M059J (cell line): ENCODE data around the gene NEK4. TPM values are rescaled to one million over a fixed set of nuclear protein-coding genes. Genes with fewer than 3 reads are reported as not detected.

ENCODE experiments used
- DNase-seq: peaks from one replicate; pipeline ENCODE4 v3.0.0-alpha.2; 2012; ENCODE audit warnings: low read depth
- total RNA-seq: library from RNA; depleted of rRNA; stranded (reverse); fragments of >200 nt; shearing (Covaris generic); gene quantifications from 2 replicates; pipeline ENCODE4 v1.2.3, GENCODE V29; 2014; rRNA removed

Gene NEK4
- 10.7 and 19.6 TPM in 2 replicates for total RNA-seq

DNA sequence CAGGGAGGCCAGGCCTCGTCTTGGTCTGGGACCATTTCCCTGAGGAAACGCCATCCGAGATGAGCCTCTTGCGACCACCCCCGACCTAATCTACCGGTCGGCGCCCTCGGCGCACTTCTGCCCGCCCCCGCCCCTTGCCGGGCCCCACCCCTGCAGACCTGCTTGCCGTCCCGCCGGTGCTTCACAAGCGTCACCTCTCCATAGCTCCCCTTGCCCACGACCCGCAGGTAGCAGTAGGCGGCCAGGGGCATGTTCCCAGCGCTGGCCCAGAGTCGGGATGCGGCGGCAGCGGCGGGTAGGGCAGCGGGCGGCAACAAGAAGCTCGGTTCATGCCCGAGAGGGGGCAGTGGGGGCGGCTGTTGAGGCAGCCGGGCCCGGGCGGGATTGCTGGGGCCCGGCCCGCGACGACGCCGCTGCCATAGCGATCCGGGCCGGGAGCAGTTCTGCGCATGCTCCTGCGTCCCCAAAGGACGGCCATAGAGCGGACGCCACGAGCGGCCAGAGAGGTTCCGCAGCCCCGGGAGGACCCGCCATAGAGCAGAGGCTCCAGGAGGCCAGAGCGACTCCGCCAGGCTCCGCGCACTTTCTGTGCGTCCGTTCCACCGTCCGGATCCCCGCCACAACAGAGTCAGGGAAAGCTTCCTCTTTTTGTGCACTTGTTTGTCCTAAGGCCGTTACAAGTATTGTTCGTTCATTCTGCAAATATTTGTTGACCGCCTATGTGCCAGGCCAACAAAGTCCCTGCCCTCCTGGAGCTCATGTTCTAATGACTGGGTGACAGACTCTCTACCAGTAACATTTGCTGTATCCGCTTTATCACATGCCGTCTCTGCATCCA is at the start of gene NEK4:
Gene NEK4, minus strand, starts transcription at position 445 of the 838 bp plus-strand sequence. Its CDS starts 194 bp downstream, at position 251.
- peak; percentile 83 for DNase-seq

DNA sequence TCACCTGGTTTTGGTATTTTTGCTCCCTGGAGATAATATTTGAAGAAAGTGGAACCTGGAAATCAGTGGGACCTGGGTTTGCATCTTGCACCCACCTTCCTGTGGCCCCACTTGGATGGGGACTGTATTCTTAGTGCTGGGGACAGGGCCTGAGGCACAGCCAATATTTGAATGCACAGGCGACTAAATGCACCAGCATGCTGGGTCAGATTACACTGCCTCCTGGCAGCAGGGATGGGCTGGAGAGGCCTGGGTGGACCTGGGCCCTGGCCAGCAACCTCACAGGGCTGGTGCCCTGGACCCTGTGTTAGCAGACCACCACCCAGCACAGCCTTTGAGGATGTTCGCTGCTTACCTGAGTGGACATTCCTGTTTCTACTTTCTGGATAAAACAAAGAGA is 49.2 kb upstream of the NEK4 start:
- no peak for DNase-seq

DNA sequence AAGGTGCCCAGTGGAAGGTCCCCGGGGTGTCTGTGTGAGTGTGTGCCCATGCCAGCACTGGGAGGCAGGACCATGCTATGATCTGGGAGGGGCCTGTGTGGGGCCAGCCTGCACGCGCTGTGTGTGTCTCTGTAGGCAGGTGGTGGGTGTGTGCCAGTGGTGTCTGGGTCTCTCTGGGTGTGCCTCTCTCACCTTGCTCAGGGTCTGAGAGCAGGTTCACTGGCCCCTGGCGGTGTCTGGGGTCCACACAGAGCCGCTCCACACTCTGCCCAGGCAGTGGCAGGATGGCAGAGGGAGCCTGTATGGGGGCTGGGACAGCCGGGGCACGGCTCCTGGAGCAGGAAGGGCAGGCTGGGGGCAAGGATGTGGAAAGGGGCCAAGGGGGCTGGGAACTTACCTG is 47.1 kb upstream of the NEK4 start:
- DNase-seq = no peak

DNA sequence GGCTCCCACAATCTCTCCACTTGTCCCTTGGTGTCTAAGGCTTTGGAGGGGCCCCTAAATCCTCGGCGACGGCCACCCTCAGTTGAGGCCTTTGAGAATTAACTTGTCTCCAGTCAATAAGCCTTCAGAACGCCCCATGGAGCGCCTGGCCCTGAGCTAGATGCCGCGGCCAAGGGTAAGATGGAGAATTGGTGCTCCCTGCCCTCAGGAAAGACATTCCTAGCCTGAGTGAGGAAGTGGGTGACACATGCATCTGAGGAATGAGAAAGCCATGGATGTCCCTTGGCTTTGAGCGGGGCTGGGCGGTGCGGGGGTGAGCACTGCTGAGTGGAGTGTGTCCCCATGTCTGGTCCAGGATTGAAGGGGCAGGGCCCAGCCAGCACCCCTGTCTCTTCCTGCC is 46.5 kb upstream of the NEK4 start:
- DNase-seq = no peak

DNA sequence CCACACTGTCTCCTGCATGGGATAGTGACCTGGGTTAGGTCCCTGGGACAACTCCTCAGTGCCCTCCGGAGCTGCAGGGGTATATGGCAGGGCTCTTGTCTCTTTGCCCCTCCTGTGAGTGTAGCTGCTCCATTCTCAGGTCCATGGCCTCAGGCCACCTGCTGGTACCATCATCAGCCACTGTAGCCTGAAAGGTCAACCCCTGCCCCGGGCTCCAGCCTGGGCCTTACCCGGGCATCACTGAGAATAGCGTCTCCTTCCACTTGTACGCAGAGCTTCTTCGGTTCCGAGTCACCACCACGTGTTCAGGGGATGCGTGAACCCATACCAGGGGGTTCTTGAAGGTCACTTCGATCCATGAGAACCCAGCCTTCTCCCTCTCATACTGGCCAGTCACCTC is 45.9 kb upstream of the NEK4 start:
- no peak for DNase-seq

DNA sequence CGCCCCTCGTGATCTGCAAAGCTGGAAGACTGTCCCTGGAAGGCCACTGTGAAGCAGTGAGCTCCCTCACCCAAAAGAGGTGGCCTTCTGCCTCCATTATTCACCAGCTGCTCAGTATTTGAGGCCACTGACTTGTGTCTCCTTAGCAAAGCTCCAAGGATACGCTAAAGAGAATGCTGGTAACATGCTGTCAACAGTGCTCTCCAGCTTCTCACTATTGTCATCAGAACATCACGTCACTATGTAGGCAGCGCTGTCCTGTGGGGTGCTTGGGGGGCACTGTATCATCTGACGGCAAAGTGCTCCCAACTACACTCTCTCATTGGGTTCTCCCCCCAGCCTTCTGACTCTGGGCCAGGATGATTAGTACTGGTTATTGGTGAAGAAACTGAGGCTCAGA is 45.5 kb upstream of the NEK4 start:
- DNase-seq = no peak

DNA sequence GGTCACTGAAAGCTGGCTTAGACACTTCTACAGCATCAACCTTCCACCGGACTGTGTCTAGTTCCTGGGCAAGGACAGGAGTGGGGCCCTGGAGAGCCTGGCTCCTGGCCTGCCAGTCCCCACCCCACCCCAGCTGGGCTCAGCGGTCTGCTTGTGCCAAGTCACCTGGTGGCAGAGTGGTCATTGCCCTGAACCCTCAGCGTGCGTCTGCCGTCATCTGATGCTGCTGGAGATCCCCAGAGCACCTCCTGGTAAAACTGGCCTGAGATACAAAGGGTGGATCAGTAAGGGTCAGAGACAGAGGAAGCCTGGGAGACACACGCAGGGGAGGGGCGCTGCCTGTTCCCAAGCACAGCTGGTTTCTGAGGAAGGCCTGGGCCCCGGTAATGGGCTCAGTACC is 43.1 kb upstream of the NEK4 start:
- no peak for DNase-seq

DNA sequence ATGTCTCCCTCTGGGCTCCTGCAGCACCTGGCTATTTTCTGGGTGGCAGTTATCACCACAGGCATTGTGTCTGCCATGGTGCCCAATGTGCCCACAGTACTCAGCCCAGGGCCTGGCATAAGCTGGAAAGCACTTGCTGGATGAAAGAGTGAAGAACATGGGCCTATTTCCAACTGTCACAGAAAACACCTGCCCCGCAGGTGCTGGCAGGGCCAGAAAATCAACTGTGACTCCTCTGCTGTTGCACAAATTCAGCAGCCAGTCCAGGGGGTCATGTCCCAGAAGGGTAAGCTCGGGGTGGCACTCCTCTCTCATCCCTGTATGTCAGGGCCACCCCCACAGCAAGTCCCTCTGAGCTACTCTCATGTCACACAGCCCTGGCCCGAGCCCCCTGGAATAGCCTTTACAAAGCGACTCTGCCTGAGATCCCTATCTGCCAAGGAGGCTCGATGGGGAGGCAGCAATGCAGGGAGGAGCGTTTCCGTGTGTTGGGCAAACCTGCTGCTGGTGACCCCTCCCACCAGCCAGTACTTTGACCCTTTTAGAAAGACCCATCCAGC is 40.8 kb upstream of the NEK4 start:
- no peak for DNase-seq

DNA sequence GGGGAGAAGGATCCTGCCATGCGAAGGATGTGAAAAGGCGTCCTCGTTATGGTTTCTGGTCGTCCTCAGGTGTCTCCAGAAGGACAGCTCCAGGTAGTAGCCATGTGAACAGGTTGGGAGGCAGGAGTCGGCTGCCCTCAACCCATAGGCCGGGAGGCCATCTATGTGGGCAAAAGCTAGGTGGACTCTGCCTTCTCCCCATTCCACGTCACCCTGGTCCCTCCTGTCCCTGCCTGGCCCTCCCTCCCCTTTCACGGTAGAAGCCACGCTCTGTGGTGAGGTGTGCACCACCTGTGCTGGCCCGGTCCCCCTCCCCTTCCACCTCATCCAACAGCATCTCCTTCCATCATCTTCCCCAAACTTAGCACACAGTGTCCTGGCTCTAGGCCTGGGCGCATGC is 40.2 kb upstream of the NEK4 start:
- no peak for DNase-seq

DNA sequence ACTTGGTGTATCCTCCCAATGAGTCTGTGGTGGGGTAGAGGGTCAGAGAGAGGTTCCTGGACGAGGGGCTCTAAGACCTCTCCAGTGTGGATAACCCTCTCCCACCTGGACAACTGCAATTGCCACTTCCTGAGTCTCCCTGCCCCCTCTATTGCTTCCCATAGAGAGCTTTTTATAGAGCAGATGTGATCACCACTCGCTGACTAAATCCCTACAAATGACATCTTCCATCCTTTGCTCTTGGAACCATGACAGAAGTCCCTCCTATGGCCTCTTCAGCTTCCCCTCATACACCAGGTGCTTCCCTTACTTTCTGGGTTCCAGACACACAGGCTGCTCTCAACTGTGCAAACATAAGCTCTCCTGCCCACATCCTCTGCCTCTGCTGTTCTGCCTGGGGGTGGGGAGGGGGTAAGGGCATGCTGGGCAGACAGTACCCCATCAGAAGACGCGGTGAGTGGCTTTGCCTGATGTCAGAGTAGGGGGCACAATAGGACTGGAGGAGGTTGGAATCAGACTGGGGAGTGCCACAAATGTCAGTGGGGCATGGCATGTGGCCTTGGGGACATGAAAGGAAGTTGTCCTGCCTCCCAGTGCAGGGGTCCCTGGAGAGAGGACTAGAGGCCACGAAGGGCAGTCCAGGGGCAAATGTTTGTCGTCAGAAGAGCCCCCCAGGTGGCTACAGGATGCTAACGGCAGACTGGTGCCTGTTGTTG is 39.1 kb upstream of the NEK4 start:
- no peak for DNase-seq

DNA sequence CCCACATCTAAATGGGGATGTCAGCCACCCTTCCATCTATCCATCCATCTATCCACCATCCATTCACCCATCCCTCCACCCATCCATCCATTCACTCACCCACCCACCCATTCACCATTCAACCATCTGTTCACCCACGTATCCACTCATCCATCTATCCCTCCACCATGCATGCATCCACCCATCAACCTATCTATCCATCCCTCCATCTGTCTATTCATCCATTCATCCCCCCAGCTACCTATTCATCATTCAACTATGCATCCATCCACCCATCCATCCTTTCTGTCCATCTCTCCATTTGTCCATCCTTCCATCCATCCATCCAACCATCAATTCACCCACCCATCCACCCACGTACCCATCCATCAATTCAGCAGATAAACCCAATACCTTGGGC is 38.4 kb upstream of the NEK4 start:
- no peak for DNase-seq

DNA sequence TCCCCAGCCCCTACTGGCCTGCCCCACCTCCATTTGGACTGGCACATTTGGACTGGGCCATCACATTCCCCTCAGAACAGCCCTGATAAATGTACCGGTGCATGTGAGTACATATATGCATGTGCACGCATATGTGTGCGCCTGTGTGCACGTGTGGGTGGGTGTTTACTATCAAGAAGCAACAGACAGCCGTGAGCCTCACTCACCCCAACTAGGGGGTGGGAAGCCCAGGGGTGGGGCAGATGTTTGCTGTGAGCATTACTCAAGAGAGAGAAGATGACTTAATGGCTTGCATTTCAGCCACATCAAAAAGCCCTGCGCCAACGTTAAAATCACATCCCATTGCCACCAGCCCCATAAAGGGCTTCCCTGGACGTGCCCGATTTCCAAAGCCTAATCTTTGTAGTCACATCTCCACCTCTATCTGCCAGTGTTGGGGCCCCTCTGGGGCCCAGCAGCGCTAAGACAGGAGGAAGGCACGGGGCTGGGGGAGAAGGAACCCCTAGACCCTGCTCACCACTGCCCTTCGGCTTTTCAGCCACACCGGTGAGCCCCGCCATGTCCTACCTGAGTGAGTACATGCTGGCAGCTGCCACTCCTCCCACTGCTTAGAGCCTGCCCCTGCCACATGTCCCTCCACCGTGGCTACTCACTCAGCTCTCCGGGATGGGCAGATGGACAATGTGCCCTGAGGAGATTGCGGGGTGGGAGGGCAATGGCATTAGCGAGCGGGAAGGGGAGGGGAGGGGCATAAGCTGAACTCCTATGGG is 34.7 kb upstream of the NEK4 start:
- no peak for DNase-seq

DNA sequence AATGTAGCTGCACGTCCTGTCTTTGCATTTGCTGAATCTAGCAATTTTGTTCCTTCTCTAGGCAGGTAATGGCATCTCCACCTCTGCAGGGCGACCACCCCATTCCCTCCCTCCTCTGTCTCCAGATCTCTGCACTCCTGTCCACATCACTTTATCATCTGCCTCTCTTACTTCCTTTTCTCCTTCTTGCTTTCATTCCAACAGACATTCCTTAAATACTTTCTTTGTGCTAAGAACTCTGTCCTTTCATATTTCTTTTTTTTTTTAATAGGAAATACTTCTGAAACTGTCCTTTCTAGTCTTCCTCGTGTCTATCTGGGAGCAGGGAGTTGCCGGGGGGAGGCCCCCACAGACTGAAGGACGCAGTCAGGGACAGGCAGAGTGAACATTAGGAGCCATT is 31.1 kb upstream of the NEK4 start:
- no peak for DNase-seq

DNA sequence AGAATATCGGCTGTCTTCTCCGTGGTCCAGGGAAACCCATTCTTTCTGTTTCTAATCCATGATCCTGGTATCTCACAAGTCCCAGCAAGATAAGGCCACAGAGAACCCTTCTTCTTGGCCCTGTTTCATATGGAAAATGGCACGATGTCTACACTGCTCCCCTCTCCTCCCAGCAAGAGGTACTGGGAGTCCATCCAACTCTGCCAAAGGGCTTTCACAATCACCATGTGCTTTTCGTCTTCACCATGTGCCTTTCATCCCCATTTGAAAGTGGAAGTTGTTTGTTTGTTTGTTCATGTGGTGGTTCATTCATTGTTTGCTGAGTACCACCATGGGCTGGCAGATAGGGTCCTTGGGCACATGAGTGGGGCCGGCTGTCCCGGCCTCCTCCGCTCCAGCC is 29.3 kb upstream of the NEK4 start:
- DNase-seq = no peak

DNA sequence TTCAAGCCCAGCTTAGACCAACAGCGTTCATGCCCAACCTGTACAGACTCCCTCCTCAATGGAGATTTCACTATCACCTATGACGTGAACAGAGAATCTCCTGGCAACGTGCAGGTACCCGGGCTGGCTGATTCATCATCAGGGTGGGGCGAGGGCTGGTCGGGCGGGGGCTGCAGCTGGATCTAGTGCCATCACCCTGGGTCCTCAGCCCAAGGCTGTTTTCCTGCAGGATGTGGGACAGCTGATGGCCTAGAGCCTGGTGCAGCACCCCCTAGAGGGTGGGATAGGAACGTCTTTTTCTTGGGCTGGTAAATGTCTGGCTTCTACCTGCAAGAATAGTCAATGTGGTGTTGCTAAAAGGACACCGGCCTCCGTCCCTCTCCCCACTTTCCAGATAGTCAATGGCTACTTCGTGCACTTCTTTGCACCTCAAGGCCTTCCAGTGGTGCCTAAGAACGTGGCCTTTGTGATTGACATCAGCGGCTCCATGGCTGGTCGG is 28.3 kb upstream of the NEK4 start:
- no peak for DNase-seq

DNA sequence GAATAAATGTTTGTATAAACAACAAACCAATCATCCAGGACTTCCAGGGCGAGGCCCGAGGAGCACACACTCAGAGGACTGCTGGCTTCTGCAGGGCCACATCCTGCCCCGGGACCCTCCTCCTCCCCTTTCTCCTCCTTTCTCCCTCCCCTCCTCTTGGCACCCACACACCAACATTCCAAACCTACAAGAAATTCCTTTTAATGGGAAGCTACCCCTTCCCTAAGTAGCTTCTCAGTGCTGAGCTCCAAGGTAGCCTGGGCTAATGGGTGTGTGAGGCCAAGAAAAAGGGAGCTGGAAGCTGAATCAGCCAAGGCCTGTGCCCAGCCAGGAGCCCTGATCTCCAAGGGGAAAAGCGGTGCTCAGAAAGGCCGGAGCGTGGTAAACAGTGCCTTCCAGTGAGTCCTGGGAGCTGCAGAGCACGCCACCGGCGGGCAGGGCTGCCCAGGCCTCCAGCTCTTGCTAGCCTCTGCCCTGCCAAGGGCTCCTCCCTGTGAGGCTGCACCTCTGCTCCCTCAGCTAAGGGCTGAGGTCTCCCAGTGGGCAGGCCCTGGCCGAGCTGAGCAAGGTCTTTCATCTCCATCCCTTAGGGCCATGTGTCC is 27.7 kb upstream of the NEK4 start:
- no peak for DNase-seq

DNA sequence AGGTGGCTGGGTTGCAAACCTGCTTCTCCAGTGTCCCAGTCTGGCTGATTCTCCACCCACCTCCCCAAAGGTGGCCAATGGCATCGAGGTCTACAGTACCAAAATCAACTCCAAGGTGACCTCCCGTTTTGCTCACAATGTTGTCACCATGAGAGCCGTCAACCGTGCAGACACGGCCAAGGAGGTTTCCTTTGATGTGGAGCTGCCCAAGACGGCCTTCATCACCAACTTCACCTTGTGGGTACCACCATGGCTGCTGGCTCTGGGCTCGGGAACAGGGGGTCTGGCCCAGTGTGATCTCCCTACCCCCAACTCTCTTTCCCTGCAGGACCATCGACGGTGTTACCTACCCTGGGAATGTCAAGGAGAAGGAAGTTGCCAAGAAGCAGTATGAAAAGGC is 25.7 kb upstream of the NEK4 start:
- no peak for DNase-seq

DNA sequence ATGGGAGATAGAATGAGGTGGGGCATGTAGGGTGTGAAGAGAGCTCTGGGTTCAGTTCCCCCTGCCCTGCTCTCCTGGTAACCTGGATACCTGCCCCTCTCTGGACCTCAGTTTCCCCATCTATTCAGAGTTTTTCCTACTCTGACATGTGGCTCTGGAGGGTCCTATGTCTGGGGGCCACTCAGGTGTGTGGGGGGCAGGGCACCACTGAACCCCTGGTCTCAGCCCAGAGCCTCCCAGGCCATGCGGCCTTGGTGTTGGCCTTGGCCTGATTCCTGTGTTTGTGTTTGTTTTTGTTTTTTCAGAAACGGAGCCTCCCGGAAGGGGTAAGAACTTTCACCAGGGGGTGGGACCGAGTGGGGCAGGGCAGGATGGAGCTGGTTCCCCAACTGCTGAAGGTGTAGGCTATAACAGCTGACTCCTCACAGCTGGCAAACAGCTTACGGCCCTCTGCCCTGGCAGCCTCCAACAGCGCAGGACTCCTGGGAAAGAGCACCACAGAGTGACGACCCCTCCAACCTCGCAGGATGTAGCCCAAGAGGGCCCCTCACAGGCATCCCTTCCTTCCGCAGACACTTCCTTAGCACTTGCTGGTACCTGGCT is 24.7 kb upstream of the NEK4 start:
- DNase-seq = no peak

DNA sequence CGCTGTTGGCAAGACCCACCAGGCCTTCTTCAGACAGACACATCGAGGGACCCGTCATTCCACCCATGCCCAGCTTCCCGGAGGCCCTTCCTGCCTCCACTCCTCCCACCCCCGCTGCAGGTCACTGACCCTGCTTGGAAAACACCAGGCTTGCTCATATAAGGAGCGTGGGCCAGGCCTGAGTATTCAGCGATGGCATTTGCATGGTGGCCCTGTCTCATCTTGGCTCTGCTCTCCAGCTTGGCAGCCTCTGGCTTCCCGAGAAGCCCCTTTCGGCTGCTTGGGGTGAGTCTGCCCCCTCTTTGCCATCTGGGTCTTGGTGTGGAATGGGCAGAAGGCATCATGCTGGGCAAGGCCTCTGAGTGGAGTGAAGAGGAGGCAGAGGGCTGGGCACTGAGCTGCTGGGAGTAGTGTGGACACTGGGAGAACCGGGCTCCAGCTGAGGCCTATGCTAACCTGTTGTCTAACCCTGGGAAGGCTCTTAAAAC is 23.9 kb upstream of the NEK4 start, which contains the start of gene ITIH3:
Gene ITIH3, plus strand, starts transcription at position 185 of the 488 bp plus-strand sequence. Its CDS starts 8 bp downstream, at position 193.
- no peak for DNase-seq

DNA sequence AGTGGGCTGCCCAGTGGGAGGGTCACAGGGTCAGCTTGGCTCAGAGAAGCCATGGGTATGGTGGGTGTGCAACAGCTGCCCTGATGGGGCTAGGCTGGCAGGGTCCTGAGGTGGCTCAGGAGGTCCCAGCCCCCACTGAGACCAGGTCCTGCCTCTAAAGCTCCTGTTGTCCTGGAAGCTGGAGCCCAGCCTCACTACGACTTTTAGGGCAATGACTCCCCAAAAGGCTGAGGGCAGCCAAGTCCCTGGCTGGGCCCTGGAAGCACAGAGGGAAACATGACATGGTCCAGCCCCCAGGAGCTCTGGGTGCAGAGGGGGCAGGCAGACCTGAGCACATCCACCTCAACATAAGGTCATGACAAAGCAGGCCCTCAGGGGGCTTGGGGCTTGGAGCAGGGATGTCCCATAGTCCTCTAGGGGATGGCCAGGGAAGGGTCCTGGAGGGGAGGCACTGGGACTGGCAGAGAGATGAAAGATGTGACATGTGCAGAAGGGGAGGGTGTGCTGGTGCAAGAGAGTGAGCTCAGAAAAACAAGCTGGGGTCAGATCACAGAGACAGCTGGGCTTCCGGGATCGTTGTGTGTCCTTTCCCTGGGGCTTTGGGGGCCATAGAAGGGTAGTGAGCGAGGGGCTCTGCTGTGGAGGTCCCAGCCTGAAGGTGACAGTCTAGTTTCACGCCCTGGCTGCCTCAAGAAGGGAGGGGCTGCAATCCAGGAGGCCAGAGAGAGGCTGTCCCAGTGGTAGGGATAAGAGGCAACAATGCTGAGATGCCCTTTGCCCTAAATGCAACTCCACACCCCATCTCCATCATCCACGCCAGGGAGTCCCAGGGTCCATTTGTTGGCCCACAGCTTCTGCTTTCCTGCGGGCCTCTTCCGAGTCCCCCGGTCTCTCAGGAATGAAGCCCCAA is 23.2 kb upstream of the NEK4 start:
- DNase-seq = no peak
